WI38 (cell line): ENCODE results near the gene IBA57.
"Not testable (repeated sequence)": the region's sequence is repeated elsewhere in the genome, so short reads cannot be mapped to it uniquely, and the experiment has no call there.

Source experiments
- H3K4me3 ChIP-seq: 2 replicates; pipeline ENCODE4 v1.5.1; 2011; ENCODE audit warnings: low read depth, mild to moderate bottlenecking, control low read depth, low read length
- CTCF ChIP-seq: IDR thresholded peaks from 2 replicates; pipeline ENCODE4 v1.5.1; 2012; ENCODE audit warnings: low read depth, mild to moderate bottlenecking, control low read depth, low read length

IBA57 gene

DNA sequence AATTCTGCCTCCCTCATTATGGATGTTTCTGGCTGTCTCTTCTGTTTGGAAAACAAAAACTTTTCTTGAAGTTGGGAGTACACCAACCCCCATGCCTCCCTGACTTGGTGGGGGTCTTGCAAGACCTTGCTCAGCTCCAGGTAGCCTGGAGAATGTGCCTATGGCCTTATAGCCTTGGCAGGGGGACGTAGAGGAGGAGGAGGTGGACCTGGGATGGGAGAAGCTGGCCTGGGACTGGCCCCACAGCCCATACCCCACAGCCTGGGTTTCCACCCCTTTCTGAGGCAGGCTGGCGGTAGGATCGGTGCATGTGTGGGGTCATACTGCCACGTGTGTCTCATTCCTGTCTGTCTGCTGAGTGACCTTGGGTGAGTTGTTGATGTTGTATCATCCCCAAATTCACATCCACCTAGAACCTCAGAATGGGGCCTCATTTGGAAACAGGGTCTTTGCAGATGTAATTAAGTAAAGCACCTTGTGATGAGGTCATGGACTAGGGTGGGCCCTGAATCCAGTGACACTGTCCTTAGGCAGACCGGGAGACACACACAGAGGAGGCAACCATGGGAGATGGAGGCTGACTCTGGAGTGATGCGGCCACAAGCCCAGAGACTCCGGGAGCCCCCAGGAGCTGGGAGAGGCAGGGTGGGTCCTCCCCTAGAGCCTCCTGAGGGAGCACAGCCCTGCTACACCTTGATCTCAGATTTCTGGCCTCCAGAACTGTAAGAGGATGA lies 60.7 kb downstream of the IBA57 start:
- no peak for TF ChIP-seq CTCF
- no peak overlapping the region for H3K4me3 ChIP-seq

GRCh38 chr1:228226956-228227791 lies 61.6 kb downstream of the IBA57 start:
- H3K4me3 ChIP-seq = no peak overlapping the region
- peak; percentile 43 for TF ChIP-seq CTCF

GRCh38 chr1:228228147-228228546 lies 62.5 kb downstream of the IBA57 start:
- H3K4me3 ChIP-seq = not testable (repeated sequence)

DNA sequence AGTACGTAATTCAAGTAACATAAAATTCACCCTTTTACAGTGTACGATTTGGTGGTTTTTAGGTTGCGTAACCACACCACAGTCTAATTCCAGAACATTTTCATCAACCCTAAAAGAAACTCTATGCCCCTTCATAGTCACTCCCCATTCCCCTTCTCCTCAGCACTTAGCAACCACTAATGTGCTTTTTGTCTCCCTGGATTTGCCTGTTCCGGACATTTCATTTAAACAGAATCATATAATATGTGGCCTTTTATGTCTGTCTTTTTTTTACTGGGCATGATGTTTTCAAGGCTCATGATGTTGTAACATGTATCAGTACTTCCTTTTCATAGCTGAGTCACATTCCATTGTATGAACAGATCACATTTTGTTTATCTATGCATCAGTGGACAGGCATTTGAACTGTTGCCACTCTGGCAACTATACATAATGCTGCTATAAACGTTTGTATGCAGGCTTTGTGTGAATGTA lies 63.0 kb downstream of the IBA57 start:
- TF ChIP-seq CTCF = no peak
- H3K4me3 ChIP-seq = no peak overlapping the region

GRCh38 chr1:228231189-228231588 lies 65.6 kb downstream of the IBA57 start:
- no peak overlapping the region for H3K4me3 ChIP-seq
- TF ChIP-seq CTCF = no peak
